Stimulated activated CD4-positive, alpha-beta T cell treated with anti-CD3 and anti-CD28 coated beads, Interleukin-4, amount 100 ng/mL, for 48 hours (primary cell): ENCODE data around the gene UQCR10.

Source experiments
- DNase-seq, 2 donors: peaks; one replicate each; pipeline ENCODE4 v3.0.0-alpha.2; 2020; ENCODE audit warnings: low read depth in 2 of 2

UQCR10 gene

GRCh38 chr22:29767171-29768051 lies at the start of gene UQCR10:
Gene UQCR10 (plus strand): TSS chr22:29767369. CDS start chr22:29767399, 30 bp downstream.
- peak; percentile 90 to 91 for DNase-seq

GRCh38 chr22:29717789-29718188 lies 49.4 kb upstream of the UQCR10 start:
- no peak for DNase-seq

- DNase-seq, result no peak
Measured at GRCh38 chr22:29718949-29719898, 47.9 kb upstream of the UQCR10 start.

GRCh38 chr22:29719899-29720645 lies 47.1 kb upstream of the UQCR10 start, which contains the start of gene CABP7:
Gene CABP7 (plus strand): TSS chr22:29720003. CDS start chr22:29720425, 422 bp downstream.
- DNase-seq, result no peak

GRCh38 chr22:29720811-29721323 lies 46.3 kb upstream of the UQCR10 start:
- no peak for DNase-seq

- no peak for DNase-seq
Measured at GRCh38 chr22:29722151-29722550, 45.0 kb upstream of the UQCR10 start.

GRCh38 chr22:29722587-29722986 lies 44.6 kb upstream of the UQCR10 start:
- DNase-seq, result no peak

GRCh38 chr22:29723766-29724165 lies 43.4 kb upstream of the UQCR10 start:
- DNase-seq, result no peak

GRCh38 chr22:29724843-29725242 lies 42.3 kb upstream of the UQCR10 start:
- no peak for DNase-seq

GRCh38 chr22:29726106-29726505 lies 41.1 kb upstream of the UQCR10 start:
- no peak for DNase-seq

GRCh38 chr22:29726512-29727130 lies 40.5 kb upstream of the UQCR10 start:
- DNase-seq, result no peak

GRCh38 chr22:29727131-29727523 lies 40.0 kb upstream of the UQCR10 start:
- no peak for DNase-seq

- DNase-seq, result no peak
Measured at GRCh38 chr22:29729161-29729560, 38.0 kb upstream of the UQCR10 start.

GRCh38 chr22:29731058-29731850 lies 35.9 kb upstream of the UQCR10 start:
- DNase-seq, result no peak

- DNase-seq, result no peak
Measured at GRCh38 chr22:29732883-29733282, 34.3 kb upstream of the UQCR10 start.

- DNase-seq, result no peak
Measured at GRCh38 chr22:29733362-29734201, 33.6 kb upstream of the UQCR10 start.

- DNase-seq, result no peak
Measured at GRCh38 chr22:29734406-29734805, 32.8 kb upstream of the UQCR10 start.

- DNase-seq, result no peak
Measured at GRCh38 chr22:29734838-29735237, 32.3 kb upstream of the UQCR10 start.

- DNase-seq, result no peak
Measured at GRCh38 chr22:29735416-29735815, 31.8 kb upstream of the UQCR10 start.
